KMS-11 (cell line): ENCODE results near the gene PRKCE.

Source experiments
- H2AFZ ChIP-seq: fragments of 200-600 bp; sonication (generic); 2 replicates; pipeline ENCODE4 v1.6.1; 2016; ENCODE audit warnings: antibody characterized with exemption, mixed run types, low read depth
- H3K27ac ChIP-seq: fragments of 200-600 bp; sonication (generic); 2 replicates; pipeline ENCODE4 v1.6.1; 2016; ENCODE audit warnings: mild to moderate bottlenecking, mixed run types
- H3K27me3 ChIP-seq: fragments of 200-600 bp; sonication (generic); 2 replicates; pipeline ENCODE4 v1.6.1; 2017; ENCODE audit warnings: mild to moderate bottlenecking, low read depth, mixed run types, moderate library complexity; ENCODE audit not compliant: insufficient read depth
- H3K36me3 ChIP-seq: fragments of 200-600 bp; sonication (generic); 2 replicates; pipeline ENCODE4 v1.6.1; 2017; ENCODE audit warnings: mild to moderate bottlenecking, mixed run types; ENCODE audit not compliant: insufficient read depth
- H3K4me1 ChIP-seq: fragments of 200-600 bp; sonication (generic); 2 replicates; pipeline ENCODE4 v1.6.1; 2016; ENCODE audit warnings: mild to moderate bottlenecking, low read depth, mixed run types; ENCODE audit not compliant: poor library complexity, severe bottlenecking
- H3K4me2 ChIP-seq: fragments of 200-600 bp; sonication (generic); 2 replicates; pipeline ENCODE4 v1.7.0; 2016; ENCODE audit warnings: mild to moderate bottlenecking, mixed run types
- H3K4me3 ChIP-seq: fragments of 200-600 bp; sonication (generic); IDR thresholded peaks from 2 replicates; pipeline ENCODE4 v1.6.1; 2017; ENCODE audit warnings: low read depth, low read length, mixed read lengths; ENCODE audit not compliant: insufficient read depth
- H3K79me2 ChIP-seq: fragments of 200-600 bp; sonication (generic); 2 replicates; pipeline ENCODE4 v1.6.1; 2016; ENCODE audit warnings: low read depth, mixed run types; ENCODE audit not compliant: insufficient read depth
- H3K9ac ChIP-seq: fragments of 200-600 bp; sonication (generic); 2 replicates; pipeline ENCODE4 v1.6.1; 2016; ENCODE audit warnings: mild to moderate bottlenecking, mixed run types
- H4K20me1 ChIP-seq: fragments of 200-600 bp; sonication (generic); 2 replicates; pipeline ENCODE4 v1.6.1; 2016; ENCODE audit warnings: mild to moderate bottlenecking, mixed run types; ENCODE audit not compliant: insufficient read depth
- CTCF ChIP-seq: fragments of 200-600 bp; sonication (generic); conservative IDR thresholded peaks from 2 replicates; pipeline ENCODE4 v1.6.1; 2017; ENCODE audit warnings: low read depth, mild to moderate bottlenecking, antibody characterized with exemption, low read length, moderate library complexity, mixed read lengths

The PRKCE gene

GRCh38 chr2:45631955-45632354 is 19.5 kb upstream of the PRKCE start:
- no peak for TF ChIP-seq CTCF
- H3K9ac ChIP-seq = no peak overlapping the region

GRCh38 chr2:45634223-45634622 is 17.3 kb upstream of the PRKCE start:
- Histone ChIP-seq H3K27me3 (no peaks in the 10 kb centered on the region), H3K27ac (no peak overlapping the region), H3K9ac (no peak overlapping the region), H3K4me1 (no peaks in the 10 kb centered on the region), H3K36me3 (no peaks in the 10 kb centered on the region), H2AFZ (no peak overlapping the region), H3K4me2 (no peak overlapping the region), H4K20me1 (no peaks in the 10 kb centered on the region), H3K4me3 (no peak overlapping the region), H3K79me2 (no peaks in the 10 kb centered on the region)
- no peak for TF ChIP-seq CTCF

More at GRCh38 chr2:45631955-45632354, 19.5 kb upstream of the PRKCE start:
- Histone ChIP-seq H4K20me1 (no peaks in the 10 kb centered on the region), H2AFZ (no peak overlapping the region), H3K4me1 (no peaks in the 10 kb centered on the region), H3K4me2 (no peak overlapping the region), H3K4me3 (no peak overlapping the region), H3K27ac (no peak overlapping the region), H3K36me3 (no peaks in the 10 kb centered on the region), H3K27me3 (no peaks in the 10 kb centered on the region), H3K79me2 (no peaks in the 10 kb centered on the region)

- no peak overlapping the region for H3K4me2 ChIP-seq
- no peaks in the 10 kb centered on the region for H3K36me3 ChIP-seq
- TF ChIP-seq CTCF = no peak
- no peak overlapping the region for H3K9ac ChIP-seq
- H3K27ac ChIP-seq = no peak overlapping the region
- H4K20me1 ChIP-seq = no peaks in the 10 kb centered on the region
- no peaks in the 10 kb centered on the region for H3K4me1 ChIP-seq
- no peak overlapping the region for H2AFZ ChIP-seq
- no peaks in the 10 kb centered on the region for H3K27me3 ChIP-seq
- H3K4me3 ChIP-seq = no peak overlapping the region
- no peaks in the 10 kb centered on the region for H3K79me2 ChIP-seq
These were observed 15.5 kb upstream of the PRKCE start for GRCh38 chr2:45636008-45636407.

GRCh38 chr2:45637440-45637839 is 14.0 kb upstream of the PRKCE start:
- no peak overlapping the region for H3K4me2 ChIP-seq
- no peak overlapping the region for H3K4me3 ChIP-seq
- no peak overlapping the region for H3K27ac ChIP-seq
- no peaks in the 10 kb centered on the region for H3K27me3 ChIP-seq
- H3K9ac ChIP-seq = no peak overlapping the region
- H4K20me1 ChIP-seq = no peaks in the 10 kb centered on the region
- no peak overlapping the region for H2AFZ ChIP-seq
- TF ChIP-seq CTCF = no peak
- H3K36me3 ChIP-seq = no peaks in the 10 kb centered on the region
- no peaks in the 10 kb centered on the region for H3K79me2 ChIP-seq
- no peaks in the 10 kb centered on the region for H3K4me1 ChIP-seq
